ENCODE data around the gene HIVEP3.

HIVEP3 gene

GRCh38 chr1:41739061-41739955 is 179.4 kb downstream of the HIVEP3 start:
- peaks cover 13 to 20% of the 10 kb centered on the region in 2 donors for H3K4me1 ChIP-seq (ENCODE audit: control insufficient read depth in 1 of 2, insufficient read depth in 2 of 2, low read length in 2 of 2)
- H3K9me3 ChIP-seq (ENCODE audit: control insufficient read depth in 1 of 2, low read length in 2 of 2): no peaks in the 10 kb centered on the region
- peaks cover 0 to 2% of the 10 kb centered on the region in 2 donors for H3K36me3 ChIP-seq (ENCODE audit: control insufficient read depth in 1 of 2, insufficient read depth in 2 of 2, low read length in 2 of 2)
- H3K27ac ChIP-seq (ENCODE audit: low read depth, low read length): no peak overlapping the region
- H3K9ac ChIP-seq (ENCODE audit: low read depth in 1 of 2, low read length in 2 of 2): no peak overlapping the region
- no peaks in the 10 kb centered on the region for H3K27me3 ChIP-seq (ENCODE audit: control insufficient read depth in 1 of 2, insufficient read depth in 2 of 2, low read length in 2 of 2)
- H3K4me3 ChIP-seq (ENCODE audit: low read depth in 1 of 2, low read length in 2 of 2): peak overlapping the region in 1 of 2 donors; percentile 14

GRCh38 chr1:41738475-41738874 is 180.2 kb downstream of the HIVEP3 start:
- Histone ChIP-seq H3K27ac (ENCODE audit: low read depth, low read length) (no peak overlapping the region), H3K9me3 (ENCODE audit: control insufficient read depth in 1 of 2, low read length in 2 of 2) (no peaks in the 10 kb centered on the region), H3K4me1 (ENCODE audit: control insufficient read depth in 1 of 2, insufficient read depth in 2 of 2, low read length in 2 of 2) (peaks cover 13 to 20% of the 10 kb centered on the region in 2 donors), H3K36me3 (ENCODE audit: control insufficient read depth in 1 of 2, insufficient read depth in 2 of 2, low read length in 2 of 2) (peaks cover 0 to 2% of the 10 kb centered on the region in 2 donors), H3K27me3 (ENCODE audit: control insufficient read depth in 1 of 2, insufficient read depth in 2 of 2, low read length in 2 of 2) (no peaks in the 10 kb centered on the region), H3K4me3 (ENCODE audit: low read depth in 1 of 2, low read length in 2 of 2) (peak overlapping the region in 1 of 2 donors; percentile 14), H3K9ac (ENCODE audit: low read depth in 1 of 2, low read length in 2 of 2) (no peak overlapping the region)

GRCh38 chr1:41738006-41738405 is 180.7 kb downstream of the HIVEP3 start:
- Histone ChIP-seq H3K27ac (ENCODE audit: low read depth, low read length) (no peak overlapping the region), H3K4me1 (ENCODE audit: control insufficient read depth in 1 of 2, insufficient read depth in 2 of 2, low read length in 2 of 2) (peaks cover 13 to 20% of the 10 kb centered on the region in 2 donors), H3K36me3 (ENCODE audit: control insufficient read depth in 1 of 2, insufficient read depth in 2 of 2, low read length in 2 of 2) (peaks cover 0 to 2% of the 10 kb centered on the region in 2 donors), H3K9ac (ENCODE audit: low read depth in 1 of 2, low read length in 2 of 2) (no peak overlapping the region), H3K4me3 (ENCODE audit: low read depth in 1 of 2, low read length in 2 of 2) (no peak overlapping the region), H3K27me3 (ENCODE audit: control insufficient read depth in 1 of 2, insufficient read depth in 2 of 2, low read length in 2 of 2) (no peaks in the 10 kb centered on the region), H3K9me3 (ENCODE audit: control insufficient read depth in 1 of 2, low read length in 2 of 2) (no peaks in the 10 kb centered on the region)

GRCh38 chr1:41735631-41736260 is 183.0 kb downstream of the HIVEP3 start:
- H3K4me1 ChIP-seq (ENCODE audit: control insufficient read depth in 1 of 2, insufficient read depth in 2 of 2, low read length in 2 of 2): peaks cover 12 to 20% of the 10 kb centered on the region in 2 donors
- H3K9ac ChIP-seq (ENCODE audit: low read depth in 1 of 2, low read length in 2 of 2): no peak overlapping the region
- H3K27ac ChIP-seq (ENCODE audit: low read depth, low read length): no peak overlapping the region
- peaks cover 0 to 2% of the 10 kb centered on the region in 2 donors for H3K36me3 ChIP-seq (ENCODE audit: control insufficient read depth in 1 of 2, insufficient read depth in 2 of 2, low read length in 2 of 2)
- H3K27me3 ChIP-seq (ENCODE audit: control insufficient read depth in 1 of 2, insufficient read depth in 2 of 2, low read length in 2 of 2): no peaks in the 10 kb centered on the region
- H3K4me3 ChIP-seq (ENCODE audit: low read depth in 1 of 2, low read length in 2 of 2): no peak overlapping the region
- H3K9me3 ChIP-seq (ENCODE audit: control insufficient read depth in 1 of 2, low read length in 2 of 2): no peaks in the 10 kb centered on the region

- Histone ChIP-seq H3K27me3 (ENCODE audit: control insufficient read depth in 1 of 2, insufficient read depth in 2 of 2, low read length in 2 of 2) (no peaks in the 10 kb centered on the region), H3K9ac (ENCODE audit: low read depth in 1 of 2, low read length in 2 of 2) (no peak overlapping the region), H3K27ac (ENCODE audit: low read depth, low read length) (no peak overlapping the region), H3K4me3 (ENCODE audit: low read depth in 1 of 2, low read length in 2 of 2) (no peak overlapping the region), H3K36me3 (ENCODE audit: control insufficient read depth in 1 of 2, insufficient read depth in 2 of 2, low read length in 2 of 2) (peaks cover 0 to 2% of the 10 kb centered on the region in 2 donors), H3K4me1 (ENCODE audit: control insufficient read depth in 1 of 2, insufficient read depth in 2 of 2, low read length in 2 of 2) (peaks cover 9 to 20% of the 10 kb centered on the region in 2 donors), H3K9me3 (ENCODE audit: control insufficient read depth in 1 of 2, low read length in 2 of 2) (no peaks in the 10 kb centered on the region)
These were observed 183.6 kb downstream of the HIVEP3 start for GRCh38 chr1:41735139-41735538.

GRCh38 chr1:41734201-41734970 is 184.3 kb downstream of the HIVEP3 start:
- H3K9ac ChIP-seq (ENCODE audit: low read depth in 1 of 2, low read length in 2 of 2): no peak overlapping the region
- H3K4me3 ChIP-seq (ENCODE audit: low read depth in 1 of 2, low read length in 2 of 2): no peak overlapping the region
- H3K27me3 ChIP-seq (ENCODE audit: control insufficient read depth in 1 of 2, insufficient read depth in 2 of 2, low read length in 2 of 2): no peaks in the 10 kb centered on the region
- H3K36me3 ChIP-seq (ENCODE audit: control insufficient read depth in 1 of 2, insufficient read depth in 2 of 2, low read length in 2 of 2): peaks cover 0 to 2% of the 10 kb centered on the region in 2 donors
- no peak overlapping the region for H3K27ac ChIP-seq (ENCODE audit: low read depth, low read length)
- H3K4me1 ChIP-seq (ENCODE audit: control insufficient read depth in 1 of 2, insufficient read depth in 2 of 2, low read length in 2 of 2): peaks cover 6 to 16% of the 10 kb centered on the region in 2 donors
- no peaks in the 10 kb centered on the region for H3K9me3 ChIP-seq (ENCODE audit: control insufficient read depth in 1 of 2, low read length in 2 of 2)

- Histone ChIP-seq H3K9me3 (ENCODE audit: control insufficient read depth in 1 of 2, low read length in 2 of 2) (no peaks in the 10 kb centered on the region), H3K9ac (ENCODE audit: low read depth in 1 of 2, low read length in 2 of 2) (no peak overlapping the region), H3K27ac (ENCODE audit: low read depth, low read length) (no peak overlapping the region), H3K27me3 (ENCODE audit: control insufficient read depth in 1 of 2, insufficient read depth in 2 of 2, low read length in 2 of 2) (no peaks in the 10 kb centered on the region), H3K4me1 (ENCODE audit: control insufficient read depth in 1 of 2, insufficient read depth in 2 of 2, low read length in 2 of 2) (peaks cover 11 to 19% of the 10 kb centered on the region in 2 donors), H3K4me3 (ENCODE audit: low read depth in 1 of 2, low read length in 2 of 2) (no peak overlapping the region), H3K36me3 (ENCODE audit: control insufficient read depth in 1 of 2, insufficient read depth in 2 of 2, low read length in 2 of 2) (peaks cover 0 to 2% of the 10 kb centered on the region in 2 donors)
These were observed 185.0 kb downstream of the HIVEP3 start for GRCh38 chr1:41733725-41734124.

- H3K4me3 ChIP-seq (ENCODE audit: low read depth in 1 of 2, low read length in 2 of 2): no peak overlapping the region
- H3K27ac ChIP-seq (ENCODE audit: low read depth, low read length): no peak overlapping the region
- no peaks in the 10 kb centered on the region for H3K27me3 ChIP-seq (ENCODE audit: control insufficient read depth in 1 of 2, insufficient read depth in 2 of 2, low read length in 2 of 2)
- H3K4me1 ChIP-seq (ENCODE audit: control insufficient read depth in 1 of 2, insufficient read depth in 2 of 2, low read length in 2 of 2): peaks cover 18 to 20% of the 10 kb centered on the region in 2 donors
- peaks cover 0 to 2% of the 10 kb centered on the region in 2 donors for H3K36me3 ChIP-seq (ENCODE audit: control insufficient read depth in 1 of 2, insufficient read depth in 2 of 2, low read length in 2 of 2)
- no peak overlapping the region for H3K9ac ChIP-seq (ENCODE audit: low read depth in 1 of 2, low read length in 2 of 2)
- no peaks in the 10 kb centered on the region for H3K9me3 ChIP-seq (ENCODE audit: control insufficient read depth in 1 of 2, low read length in 2 of 2)
These were observed 185.7 kb downstream of the HIVEP3 start for GRCh38 chr1:41733021-41733420.

GRCh38 chr1:41731516-41732030 is 187.1 kb downstream of the HIVEP3 start:
- H3K4me1 ChIP-seq (ENCODE audit: control insufficient read depth in 1 of 2, insufficient read depth in 2 of 2, low read length in 2 of 2): peaks cover 27 to 30% of the 10 kb centered on the region in 2 donors
- H3K9ac ChIP-seq (ENCODE audit: low read depth in 1 of 2, low read length in 2 of 2): no peak overlapping the region
- H3K36me3 ChIP-seq (ENCODE audit: control insufficient read depth in 1 of 2, insufficient read depth in 2 of 2, low read length in 2 of 2): no peaks in the 10 kb centered on the region
- no peak overlapping the region for H3K4me3 ChIP-seq (ENCODE audit: low read depth in 1 of 2, low read length in 2 of 2)
- no peaks in the 10 kb centered on the region for H3K9me3 ChIP-seq (ENCODE audit: control insufficient read depth in 1 of 2, low read length in 2 of 2)
- H3K27me3 ChIP-seq (ENCODE audit: control insufficient read depth in 1 of 2, insufficient read depth in 2 of 2, low read length in 2 of 2): no peaks in the 10 kb centered on the region
- no peak overlapping the region for H3K27ac ChIP-seq (ENCODE audit: low read depth, low read length)

Measured in duodenal mucosa (tissue), 2 donors.